SK-N-MC (cell line): ENCODE data around the gene ZNF189.
"Not testable (repeated sequence)": the region's sequence is repeated elsewhere in the genome, so short reads cannot be mapped to it uniquely, and the experiment has no call there.

Experiments
- EZH2 ChIP-seq: fragments of 200-600 bp; sonication (generic); IDR thresholded peaks from one replicate; pipeline ENCODE4 v1.6.1; 2017; ENCODE audit warnings: antibody characterized with exemption
- FOXP2 ChIP-seq: optimal IDR thresholded peaks from 2 replicates; pipeline ENCODE3; 2011; ENCODE audit warnings: mild to moderate bottlenecking, moderate library complexity; ENCODE audit not compliant: insufficient read depth; ENCODE audit errors: extremely low read length, control extremely low read depth
- POLR2AphosphoS5 ChIP-seq: IDR thresholded peaks from 2 replicates; pipeline ENCODE4 v1.6.1; 2012; ENCODE audit warnings: mild to moderate bottlenecking, low read depth, low read length, borderline replicate concordance

- not testable (repeated sequence) for TF ChIP-seq EZH2, POLR2AphosphoS5, FOXP2
These were observed 13.6 kb upstream of the ZNF189 start, which contains the start of gene BAAT for GRCh38 chr9:101384873-101385536.
